ENCODE measurements around the gene BEX1. TPM values are rescaled to one million over a fixed set of nuclear protein-coding genes. Genes with fewer than 3 reads are reported as not detected.

BEX1 gene
- polyA plus RNA-seq, 2 of the 4 experiments (the other 2 are of a cell fraction): not detected

DNA sequence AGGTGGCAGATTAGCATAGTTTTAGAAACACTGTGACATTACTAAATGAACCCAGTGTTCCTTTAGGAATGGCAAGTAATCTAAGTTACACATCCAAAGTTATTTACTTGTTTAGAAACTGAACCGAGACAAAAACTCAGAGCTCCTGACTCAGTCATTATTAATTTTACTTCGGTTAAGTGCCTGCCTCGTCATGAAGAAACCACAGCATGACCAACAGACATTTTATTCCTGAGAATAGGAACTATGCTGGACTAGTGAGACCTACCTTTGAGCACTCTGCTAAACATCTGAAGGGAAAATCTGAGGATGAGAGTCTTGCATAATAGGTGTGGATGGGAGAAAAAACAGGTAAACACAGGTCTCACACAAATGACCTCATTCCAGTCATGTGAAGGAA lies 2.5 kb downstream of the BEX1 start:
- no peak for ATAC-seq
- ChIA-PET CTCF (no interaction called here), POLR2A (no interaction called here)
- no peak overlapping the region for H3K4me3 ChIP-seq
- no peak for TF ChIP-seq HES2 (IDR thresholded peaks at IDR 0.05)
- TF ChIP-seq NPAS2 (CRISPR knock-in tag; IDR thresholded peaks at IDR 0.05; ENCODE audit: borderline replicate concordance): no peak
- TF ChIP-seq SMC3 (IDR thresholded peaks at IDR 0.05): no peak
- TF ChIP-seq KDM5A (IDR thresholded peaks at IDR 0.05): no peak
- no peak for TF ChIP-seq MYC (IDR thresholded peaks at IDR 0.05; ENCODE audit: borderline replicate concordance, low read length)
- TF ChIP-seq NFE2L2 (conservative IDR thresholded peaks at IDR 0.05; ENCODE audit: low read length): no peak
- TF ChIP-seq HOXB13 (CRISPR knock-in tag; IDR thresholded peaks at IDR 0.05; ENCODE audit: low read depth): no peak
- TF ChIP-seq, protein P1, sequence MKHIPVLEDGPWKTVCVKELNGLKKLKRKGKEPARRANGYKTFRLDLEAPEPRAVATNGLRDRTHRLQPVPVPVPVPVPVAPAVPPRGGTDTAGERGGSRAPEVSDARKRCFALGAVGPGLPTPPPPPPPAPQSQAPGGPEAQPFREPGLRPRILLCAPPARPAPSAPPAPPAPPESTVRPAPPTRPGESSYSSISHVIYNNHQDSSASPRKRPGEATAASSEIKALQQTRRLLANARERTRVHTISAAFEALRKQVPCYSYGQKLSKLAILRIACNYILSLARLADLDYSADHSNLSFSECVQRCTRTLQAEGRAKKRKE (CRISPR knock-in tag; IDR thresholded peaks at IDR 0.05; ENCODE audit: low read depth): no peak
- TF ChIP-seq JUNB (IDR thresholded peaks at IDR 0.05): no peak
- TF ChIP-seq EP300 (IDR thresholded peaks at IDR 0.05): no peak
- TF ChIP-seq REST (IDR thresholded peaks at IDR 0.05): no peak
- no peak for TF ChIP-seq POLR2AphosphoS2 (conservative IDR thresholded peaks at IDR 0.05; ENCODE audit: low read length)
- no peak for TF ChIP-seq HOXB5 (CRISPR knock-in tag; IDR thresholded peaks at IDR 0.05)
- TF ChIP-seq ZC3H11A (IDR thresholded peaks at IDR 0.05): no peak
- TF ChIP-seq ESRRA (IDR thresholded peaks at IDR 0.05; ENCODE audit: borderline replicate concordance, low read length): no peak
- no peak for TF ChIP-seq KDM1A (IDR thresholded peaks at IDR 0.05; ENCODE audit: low read depth)
- H3K4me1 ChIP-seq: no peaks in the 10 kb centered on the region
- H3K4me2 ChIP-seq: no peak overlapping the region
- WGBS (ENCODE audit: missing lambda C conversion rate): 0% methylated on average over 3 of the region's 3 CpGs
- no peak overlapping the region for H3K27ac ChIP-seq
- no peak for DNase-seq (ENCODE audit: low read depth in 1 of 2, low spot score in 1 of 2)
- no peaks in the 10 kb centered on the region for H3K9me3 ChIP-seq
- no peak for FAIRE-seq

- H3K4me3 ChIP-seq: no peak overlapping the region
- TF ChIP-seq REST (IDR thresholded peaks at IDR 0.05): no peak
- TF ChIP-seq RARB (CRISPR knock-in tag; IDR thresholded peaks at IDR 0.05): no peak
- no peak for TF ChIP-seq HOXB13 (CRISPR knock-in tag; IDR thresholded peaks at IDR 0.05; ENCODE audit: low read depth)
- no peak for TF ChIP-seq POLR2A (IDR thresholded peaks at IDR 0.05; ENCODE audit: low read length)
- no peak for TF ChIP-seq SMC3 (IDR thresholded peaks at IDR 0.05)
- TF ChIP-seq CHD2 (IDR thresholded peaks at IDR 0.05; ENCODE audit: low read length, partially characterized antibody): no peak
- no peak for TF ChIP-seq FOSB (CRISPR knock-in tag; IDR thresholded peaks at IDR 0.05)
- DNase-seq (ENCODE audit: low read depth in 1 of 2, low spot score in 1 of 2) (no peak), ATAC-seq (no peak), FAIRE-seq (peak; percentile 77)
- ChIA-PET POLR2A (no interaction called here), CTCF (no interaction called here)
- no peak overlapping the region for H3K4me2 ChIP-seq
- H3K27ac ChIP-seq: no peak overlapping the region
- no peaks in the 10 kb centered on the region for H3K4me1 ChIP-seq
- 13% methylated on average over 2 of the region's 2 CpGs for WGBS (ENCODE audit: missing lambda C conversion rate)
- H3K9me3 ChIP-seq: no peaks in the 10 kb centered on the region
Measured at GRCh38 chrX:103056902-103057301, 7.1 kb downstream of the BEX1 start.

Measured in A549 (cell line).